MG63 (cell line): ENCODE measurements around the gene HEATR5B. TPM values are rescaled to one million over a fixed set of nuclear protein-coding genes. Genes with fewer than 3 reads are reported as not detected.

Experiments
- DNase-seq: peaks from one replicate; pipeline ENCODE4 v3.0.0-alpha.2; 2020
- H3K27me3 ChIP-seq: fragments of 250-450 bp; sonication (Bioruptor Pico); 2 replicates; pipeline ENCODE4 v1.5.1; 2020; ENCODE audit warnings: mild to moderate bottlenecking, moderate library complexity
- H3K36me3 ChIP-seq: fragments of 250-450 bp; sonication (Bioruptor Pico); 2 replicates; pipeline ENCODE4 v1.5.1; 2020; ENCODE audit warnings: mild to moderate bottlenecking, moderate library complexity
- H3K4me3 ChIP-seq: fragments of 250-450 bp; sonication (Bioruptor Pico); 2 replicates; pipeline ENCODE4 v1.5.1; 2020; ENCODE audit warnings: mild to moderate bottlenecking, moderate library complexity
- H3K9me3 ChIP-seq: fragments of 250-450 bp; sonication (Bioruptor Pico); 2 replicates; pipeline ENCODE4 v1.5.1; 2020; ENCODE audit warnings: mild to moderate bottlenecking, moderate library complexity
- total RNA-seq: library from RNA; depleted of rRNA; stranded (reverse); fragments of >200 nt; shearing (Covaris generic); gene quantifications from 2 replicates; pipeline ENCODE4 v1.2.3, GENCODE V29; 2014; ENCODE audit warnings: low replicate concordance

The HEATR5B gene
- total RNA-seq, 1 experiment from 2014 or later = 3.5 TPM

DNA sequence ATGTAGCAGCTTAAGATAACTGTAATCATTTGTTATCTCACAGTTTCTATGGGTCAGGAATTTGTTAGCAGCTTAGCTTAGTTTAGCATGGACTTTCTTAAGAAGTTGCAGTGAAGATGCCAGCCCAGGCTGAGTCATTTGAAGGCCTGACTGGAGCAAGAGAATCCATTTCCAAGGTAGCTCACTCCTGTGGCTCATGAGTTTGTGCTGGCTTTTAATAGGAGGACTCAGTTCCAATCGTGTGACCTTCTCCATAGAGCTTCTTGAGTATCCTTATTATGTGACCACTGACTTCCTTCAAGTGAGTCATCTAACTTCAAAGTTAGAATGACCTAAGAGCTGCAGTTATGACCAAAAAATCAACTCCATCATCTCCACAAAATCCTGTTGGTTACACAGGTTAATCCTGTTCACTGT, 1.6 kb upstream of the HEATR5B start:
- peaks cover 29% of the 10 kb centered on the region for H3K36me3 ChIP-seq
- peak; percentile 28 for DNase-seq
- no peaks in the 10 kb centered on the region for H3K27me3 ChIP-seq
- no peak overlapping the region for H3K4me3 ChIP-seq
- no peaks in the 10 kb centered on the region for H3K9me3 ChIP-seq

DNA sequence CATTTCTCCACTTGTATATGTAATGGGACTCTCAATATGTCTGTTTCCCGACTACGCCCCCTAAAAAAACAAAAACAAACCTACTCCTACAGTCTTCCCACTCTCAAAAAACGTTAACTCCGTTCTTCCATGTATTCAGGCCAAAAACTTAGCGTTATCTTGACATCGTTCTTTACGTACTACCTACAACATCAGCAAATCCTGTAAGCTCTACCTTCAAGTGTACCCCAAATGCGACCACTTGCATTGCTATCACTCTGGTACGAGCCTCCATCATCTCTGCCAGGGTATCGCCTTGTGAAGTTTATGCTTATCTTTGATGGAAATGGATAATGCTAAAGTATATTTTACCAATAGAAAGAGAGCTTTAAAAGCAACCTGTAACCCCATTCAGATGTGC, 625 bp upstream of the HEATR5B start:
- H3K9me3 ChIP-seq = no peaks in the 10 kb centered on the region
- no peak for DNase-seq
- no peaks in the 10 kb centered on the region for H3K27me3 ChIP-seq
- peak overlapping the region; percentile 97 for H3K4me3 ChIP-seq
- H3K36me3 ChIP-seq = peaks cover 26% of the 10 kb centered on the region

DNA sequence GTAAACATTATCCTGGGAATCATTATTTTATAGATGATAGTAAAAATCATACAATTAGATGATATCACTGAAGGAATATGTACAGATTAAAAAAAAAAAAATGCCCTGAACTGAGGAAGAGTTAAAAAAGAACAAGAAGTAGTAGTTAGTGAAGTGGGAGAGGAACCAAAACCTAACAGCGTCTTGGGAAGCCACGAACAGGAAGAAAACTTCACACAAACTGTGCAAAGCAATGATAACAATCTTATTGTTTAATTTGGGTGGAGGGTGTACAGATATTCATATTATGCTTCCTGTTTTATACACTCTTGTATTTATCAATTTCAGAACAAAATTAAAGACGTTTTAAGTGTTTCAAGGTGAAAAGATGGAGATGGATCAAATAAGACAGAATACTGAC, 3.5 kb downstream of the HEATR5B start:
- peaks cover 26% of the 10 kb centered on the region for H3K36me3 ChIP-seq
- H3K4me3 ChIP-seq = no peak overlapping the region
- H3K9me3 ChIP-seq = no peaks in the 10 kb centered on the region
- DNase-seq = no peak
- no peaks in the 10 kb centered on the region for H3K27me3 ChIP-seq

DNA sequence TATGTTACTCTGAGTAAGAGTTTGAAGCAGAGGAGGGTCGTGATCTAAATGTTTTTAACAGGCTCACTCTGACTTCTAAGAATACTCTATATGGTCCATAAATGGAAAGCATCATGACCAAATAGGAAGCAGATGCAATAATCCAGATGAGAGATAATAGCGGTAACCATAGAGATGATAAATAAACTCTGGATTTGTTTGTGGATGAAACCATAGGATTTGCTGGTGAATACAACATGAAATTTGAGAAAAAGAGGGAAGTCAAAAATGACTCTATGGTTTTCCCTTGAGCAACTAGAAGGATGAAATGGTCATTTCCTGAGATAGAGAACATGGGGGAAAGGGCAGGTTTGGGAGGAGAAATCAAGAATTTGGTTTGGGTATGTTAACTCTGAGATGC, 3.9 kb downstream of the HEATR5B start:
- peaks cover 26% of the 10 kb centered on the region for H3K36me3 ChIP-seq
- no peaks in the 10 kb centered on the region for H3K27me3 ChIP-seq
- no peaks in the 10 kb centered on the region for H3K9me3 ChIP-seq
- DNase-seq = no peak
- no peak overlapping the region for H3K4me3 ChIP-seq

DNA sequence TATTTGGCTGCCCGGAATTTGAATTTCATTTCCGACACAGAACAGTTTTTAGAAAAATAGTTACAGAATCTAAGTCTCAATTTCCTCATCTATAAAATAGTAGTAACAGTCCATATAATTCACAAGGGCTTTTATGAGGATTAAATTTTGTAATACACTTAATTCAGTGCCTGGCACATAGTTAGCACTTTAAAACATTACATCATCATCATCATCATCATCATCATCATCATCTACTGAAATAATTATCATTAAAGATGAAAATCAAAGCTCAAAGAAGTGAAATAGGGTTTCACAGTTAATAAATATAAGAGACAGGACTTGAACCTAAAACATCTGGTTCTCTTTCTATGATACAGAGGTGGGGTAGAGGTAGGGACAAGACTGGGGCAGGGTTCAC, 13.2 kb downstream of the HEATR5B start:
- Histone ChIP-seq H3K27me3 (no peaks in the 10 kb centered on the region), H3K36me3 (peaks cover 35% of the 10 kb centered on the region), H3K4me3 (no peak overlapping the region)

DNA sequence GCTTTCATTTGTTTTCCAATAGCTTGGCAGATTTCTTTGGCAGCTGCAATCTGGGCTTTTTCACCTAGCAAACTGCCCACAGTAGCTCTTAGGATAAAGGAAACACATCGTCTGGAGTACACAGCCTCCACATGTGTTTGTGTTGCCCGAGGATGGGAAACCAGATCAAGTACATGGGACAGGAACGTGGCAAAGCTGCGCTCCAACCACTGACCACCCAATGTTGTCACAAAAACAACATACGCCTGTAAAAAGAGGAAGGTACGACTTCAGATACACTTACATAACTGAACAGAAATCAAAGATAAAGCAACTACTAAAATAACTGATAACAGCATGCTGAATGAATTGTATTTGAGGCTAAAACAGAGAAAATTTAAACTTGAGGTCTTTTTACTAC, 15.5 kb downstream of the HEATR5B start:
- peaks cover 36% of the 10 kb centered on the region for H3K36me3 ChIP-seq
- H3K27me3 ChIP-seq = no peaks in the 10 kb centered on the region
- DNase-seq = no peak
- no peak overlapping the region for H3K4me3 ChIP-seq
- H3K9me3 ChIP-seq = no peaks in the 10 kb centered on the region

More for the DNA sequence above, 13.2 kb downstream of the HEATR5B start:
- no peak for DNase-seq
- no peaks in the 10 kb centered on the region for H3K9me3 ChIP-seq

DNA sequence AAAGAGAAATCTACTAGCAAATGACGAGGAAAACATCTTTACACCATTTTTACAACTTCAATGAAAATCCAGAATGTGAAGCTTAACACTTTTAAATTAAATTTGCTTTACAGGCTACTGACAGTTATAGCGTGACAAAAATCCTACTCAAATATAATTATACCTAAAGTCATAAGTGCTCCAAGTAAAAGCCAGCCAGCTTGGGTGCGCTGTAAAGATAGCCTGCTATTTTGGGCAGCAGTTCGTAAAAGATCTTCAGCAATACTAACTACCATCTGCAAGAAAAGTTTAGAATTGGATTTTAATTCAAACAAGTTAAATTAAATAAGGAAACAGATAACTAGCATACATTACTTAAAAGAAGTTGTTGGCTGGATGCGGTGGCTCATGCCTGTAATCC, 22.4 kb downstream of the HEATR5B start:
- H3K36me3 ChIP-seq = peaks cover 30% of the 10 kb centered on the region

DNA sequence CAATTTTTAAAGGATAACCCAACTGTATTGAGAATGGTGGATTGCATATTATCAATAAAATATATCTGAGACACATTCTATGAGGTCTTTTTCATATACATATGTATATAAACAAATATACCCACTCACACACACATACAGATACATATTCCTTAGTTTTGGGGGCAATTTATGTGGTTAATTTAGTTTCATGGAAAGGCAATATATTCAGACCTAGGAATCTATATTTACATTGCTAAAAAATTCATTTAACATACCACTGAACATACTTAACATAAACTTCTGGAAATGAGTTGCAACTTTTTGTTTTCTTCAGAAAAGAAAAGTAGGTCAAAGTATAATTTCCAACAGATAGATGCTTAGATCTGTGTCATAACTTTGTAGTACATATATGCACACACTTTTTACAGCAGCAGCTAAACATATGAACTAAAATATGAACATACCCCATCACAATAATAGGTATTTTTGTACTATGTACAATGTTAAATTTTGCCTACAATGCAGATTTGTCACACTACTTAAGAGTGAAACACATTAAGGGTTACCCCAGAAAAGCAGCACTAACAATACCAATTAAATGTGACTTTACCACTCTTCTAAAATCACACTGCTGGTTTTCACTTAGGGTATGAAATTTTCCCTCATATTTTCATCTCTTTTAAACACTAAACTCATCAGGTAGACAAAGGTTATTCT, 23.0 kb downstream of the HEATR5B start:
- Histone ChIP-seq H3K36me3 (peaks cover 28% of the 10 kb centered on the region), H3K27me3 (no peaks in the 10 kb centered on the region), H3K9me3 (no peaks in the 10 kb centered on the region), H3K4me3 (no peak overlapping the region)
- DNase-seq = no peak

More for the DNA sequence above, 22.4 kb downstream of the HEATR5B start:
- no peak for DNase-seq
- H3K27me3 ChIP-seq = no peaks in the 10 kb centered on the region
- H3K4me3 ChIP-seq = no peak overlapping the region
- no peaks in the 10 kb centered on the region for H3K9me3 ChIP-seq

DNA sequence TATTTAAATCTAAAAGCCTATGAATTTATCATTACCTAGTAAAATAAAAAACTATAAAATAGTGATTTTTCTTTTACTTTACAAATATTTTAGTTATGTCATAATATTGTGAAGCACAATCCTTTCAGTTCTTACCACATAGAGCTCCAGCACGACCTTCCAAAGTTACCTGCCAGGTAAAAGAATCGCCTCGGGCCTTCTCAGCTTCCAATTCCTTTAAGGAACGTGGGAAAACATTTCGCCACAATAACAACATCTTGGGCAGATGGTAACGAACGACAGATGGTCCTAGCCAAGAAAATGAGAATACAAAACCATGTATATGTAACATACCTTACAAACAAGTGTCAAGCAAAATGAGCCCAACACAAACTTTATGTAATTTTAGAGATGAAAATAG, 23.7 kb downstream of the HEATR5B start:
- H3K9me3 ChIP-seq = no peaks in the 10 kb centered on the region
- peaks cover 30% of the 10 kb centered on the region for H3K36me3 ChIP-seq
- no peak for DNase-seq
- no peaks in the 10 kb centered on the region for H3K27me3 ChIP-seq
- H3K4me3 ChIP-seq = no peak overlapping the region

DNA sequence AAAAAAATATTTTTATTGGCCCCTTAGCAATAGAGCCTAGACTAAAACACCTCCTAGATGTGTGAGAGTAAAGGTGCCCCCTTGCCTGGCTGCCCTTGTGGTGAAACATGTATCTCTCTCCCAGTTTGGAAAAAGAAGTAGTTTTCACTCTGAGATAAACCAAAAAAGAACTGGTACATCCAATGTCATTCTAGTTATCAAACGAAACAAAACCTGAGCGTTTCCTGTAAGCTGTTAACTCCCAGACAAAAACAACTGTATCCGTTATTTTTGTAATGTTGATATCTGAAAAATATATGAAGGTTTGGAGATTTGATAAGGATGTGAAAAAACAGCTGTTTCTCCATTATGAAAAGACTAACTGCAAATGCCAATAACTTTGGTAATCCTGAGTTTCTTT, 24.3 kb downstream of the HEATR5B start:
- no peak for DNase-seq
- no peak overlapping the region for H3K4me3 ChIP-seq
- H3K27me3 ChIP-seq = no peaks in the 10 kb centered on the region
- H3K9me3 ChIP-seq = no peaks in the 10 kb centered on the region
- H3K36me3 ChIP-seq = peaks cover 31% of the 10 kb centered on the region

DNA sequence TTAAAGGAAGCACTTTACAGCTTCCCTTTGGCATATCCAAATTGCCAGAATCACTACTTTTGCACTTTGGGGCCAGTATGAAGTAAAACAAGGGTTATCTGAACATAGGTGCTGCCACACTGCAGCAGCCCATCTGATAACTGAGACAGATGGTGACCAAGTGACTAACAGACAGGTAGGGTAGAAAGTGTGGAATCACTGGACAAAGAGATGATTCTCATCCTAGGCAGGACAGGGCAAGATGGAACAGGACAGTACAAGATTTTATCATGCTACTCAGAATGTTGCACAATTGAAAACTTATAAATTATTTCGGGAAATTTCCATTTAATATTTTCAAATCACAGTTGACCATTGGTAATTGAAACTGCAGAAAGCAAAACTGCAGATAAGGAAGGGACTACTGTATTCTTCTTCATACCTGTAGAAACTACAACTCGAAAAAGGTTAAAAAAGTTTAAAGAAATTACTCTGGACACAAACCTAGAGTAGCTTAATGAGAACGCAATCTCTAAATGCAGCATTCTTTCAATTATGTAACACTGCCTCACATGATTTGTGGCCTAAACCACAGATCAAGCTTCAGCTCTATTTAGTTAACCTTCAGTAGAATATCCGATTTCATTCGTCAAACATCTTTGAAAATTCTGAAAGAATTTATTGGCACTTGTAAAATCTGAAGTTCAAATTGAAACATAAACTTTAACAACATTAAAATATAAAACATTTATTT, 31.4 kb downstream of the HEATR5B start:
- H3K27me3 ChIP-seq = no peaks in the 10 kb centered on the region
- no peaks in the 10 kb centered on the region for H3K9me3 ChIP-seq
- H3K4me3 ChIP-seq = no peak overlapping the region
- peaks cover 32% of the 10 kb centered on the region for H3K36me3 ChIP-seq
- DNase-seq = no peak

DNA sequence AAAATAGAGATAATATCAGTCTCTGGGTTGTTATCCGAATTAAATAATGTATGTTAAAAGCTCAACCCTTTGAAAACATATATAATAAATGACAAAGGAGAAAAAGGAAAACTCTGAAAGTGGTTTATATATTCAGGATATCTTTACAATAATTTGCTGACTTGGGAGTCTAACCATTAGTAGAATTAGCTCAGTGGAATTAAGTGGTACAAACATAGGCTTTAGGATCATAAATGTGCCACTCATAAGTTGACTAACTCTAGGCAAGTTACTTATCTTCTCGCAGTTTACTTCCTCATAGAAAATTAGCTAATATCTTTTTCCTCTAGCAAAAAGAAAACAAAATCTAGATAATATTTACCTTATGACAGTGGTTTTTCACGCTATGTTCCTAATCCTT, 44.6 kb downstream of the HEATR5B start:
- Histone ChIP-seq H3K36me3 (peaks cover 8% of the 10 kb centered on the region), H3K27me3 (no peaks in the 10 kb centered on the region), H3K9me3 (no peaks in the 10 kb centered on the region), H3K4me3 (no peak overlapping the region)
- DNase-seq = no peak

DNA sequence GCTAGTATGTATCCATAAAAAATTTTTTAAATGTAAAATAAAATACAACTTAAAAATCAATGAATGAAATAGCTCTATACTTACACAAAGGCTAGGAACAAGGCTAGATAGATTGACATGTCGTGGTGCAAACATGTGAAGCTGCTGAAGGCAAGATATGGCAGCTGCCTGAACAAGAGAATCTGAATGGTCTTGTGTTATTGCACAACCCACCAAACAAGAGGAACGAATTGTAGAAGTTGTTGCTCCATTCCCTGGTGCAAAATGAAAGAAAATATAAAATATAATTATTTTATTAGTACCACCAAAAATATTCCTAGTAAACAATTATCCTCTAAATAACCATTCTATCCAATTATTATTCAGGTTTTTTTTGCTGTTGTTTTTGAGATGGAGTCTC, 46.4 kb downstream of the HEATR5B start:
- Histone ChIP-seq H3K36me3 (peaks cover 8% of the 10 kb centered on the region), H3K9me3 (no peaks in the 10 kb centered on the region), H3K4me3 (no peak overlapping the region), H3K27me3 (no peaks in the 10 kb centered on the region)
- no peak for DNase-seq

DNA sequence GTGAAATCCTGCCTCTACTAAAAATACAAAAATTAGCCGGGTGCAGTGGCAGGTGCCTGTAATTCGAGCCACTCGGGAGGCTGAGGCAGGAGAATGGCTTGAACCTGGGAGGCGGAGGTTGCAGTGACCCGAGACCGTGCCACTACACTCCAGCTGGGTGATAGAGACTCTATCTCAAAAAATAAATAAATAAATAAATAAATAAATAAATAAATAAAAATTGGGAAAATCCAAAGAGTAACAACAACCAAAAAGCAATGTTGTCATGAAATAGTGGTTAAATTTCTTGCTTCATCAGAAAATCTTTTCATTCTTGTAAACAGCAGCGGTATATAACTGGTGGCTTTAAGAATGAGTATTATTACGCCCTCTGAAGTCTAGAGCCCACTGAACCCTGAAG, 54.4 kb downstream of the HEATR5B start:
- no peaks in the 10 kb centered on the region for H3K9me3 ChIP-seq
- DNase-seq = no peak
- no peak overlapping the region for H3K4me3 ChIP-seq
- H3K36me3 ChIP-seq = peaks cover 30% of the 10 kb centered on the region
- H3K27me3 ChIP-seq = no peaks in the 10 kb centered on the region

DNA sequence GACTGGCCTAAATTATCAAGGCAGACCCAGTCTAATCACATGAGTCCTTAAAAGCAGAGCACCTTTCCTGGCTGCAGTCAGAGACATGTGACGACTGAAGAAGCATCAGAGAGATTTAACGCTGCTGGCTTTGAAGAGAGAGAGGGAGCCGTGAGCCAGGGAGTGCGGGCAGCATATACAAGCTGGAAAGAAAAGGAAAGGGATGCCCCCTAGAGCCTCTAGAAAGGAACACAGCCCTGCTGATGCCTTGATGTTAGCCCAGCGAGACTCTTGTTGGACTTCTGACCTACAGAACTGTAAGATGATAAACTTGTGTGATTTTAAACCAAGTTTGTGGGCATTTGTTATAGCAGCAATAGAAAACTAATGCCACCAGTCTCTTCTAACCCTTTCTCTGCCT, 58.1 kb downstream of the HEATR5B start:
- Histone ChIP-seq H3K27me3 (no peaks in the 10 kb centered on the region), H3K4me3 (no peak overlapping the region), H3K9me3 (no peaks in the 10 kb centered on the region), H3K36me3 (peaks cover 33% of the 10 kb centered on the region)
- no peak for DNase-seq

DNA sequence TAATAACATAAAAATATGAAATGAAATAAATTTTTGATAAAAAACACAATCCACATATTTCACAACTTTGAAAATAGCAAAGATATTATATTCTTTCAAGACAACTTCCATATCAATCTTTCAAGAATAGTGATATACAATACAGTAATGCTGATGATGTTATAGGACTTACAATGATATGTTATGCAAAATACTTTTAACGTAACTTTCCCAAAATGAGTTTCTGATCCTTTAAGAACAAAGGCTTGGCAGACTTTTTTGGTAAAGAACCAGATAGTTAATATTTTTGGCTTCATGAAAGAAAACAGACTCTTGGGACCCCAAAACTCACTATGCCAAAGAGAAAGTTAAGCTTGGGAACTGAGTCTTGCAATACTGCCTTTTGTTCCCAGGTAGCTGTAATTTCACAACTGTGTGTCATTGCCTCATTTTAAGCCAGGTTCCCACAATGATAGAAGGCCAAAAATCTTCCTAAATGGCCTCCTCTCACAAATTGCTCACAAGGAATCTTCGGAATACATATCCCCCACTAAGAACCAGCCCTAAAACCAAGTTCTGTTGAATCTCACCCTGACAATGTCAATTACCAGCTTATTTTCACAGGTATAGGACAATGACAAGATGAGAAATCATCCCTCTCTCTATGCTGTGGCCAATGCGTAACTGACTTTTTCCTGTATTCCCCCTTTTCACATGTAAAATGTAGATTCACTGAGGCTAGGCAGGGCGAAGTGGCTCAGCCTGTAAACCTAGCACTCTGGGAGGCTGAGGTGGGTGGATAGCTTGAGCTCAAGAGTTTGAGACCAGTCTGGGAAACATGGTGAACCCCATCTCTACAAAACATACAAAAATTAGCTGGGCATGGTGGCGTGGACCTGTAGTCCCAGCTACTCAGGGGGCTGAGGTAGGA, 63.0 kb downstream of the HEATR5B start:
- Histone ChIP-seq H3K36me3 (peaks cover 33% of the 10 kb centered on the region), H3K9me3 (no peaks in the 10 kb centered on the region), H3K4me3 (no peak overlapping the region), H3K27me3 (no peaks in the 10 kb centered on the region)
- DNase-seq = no peak

DNA sequence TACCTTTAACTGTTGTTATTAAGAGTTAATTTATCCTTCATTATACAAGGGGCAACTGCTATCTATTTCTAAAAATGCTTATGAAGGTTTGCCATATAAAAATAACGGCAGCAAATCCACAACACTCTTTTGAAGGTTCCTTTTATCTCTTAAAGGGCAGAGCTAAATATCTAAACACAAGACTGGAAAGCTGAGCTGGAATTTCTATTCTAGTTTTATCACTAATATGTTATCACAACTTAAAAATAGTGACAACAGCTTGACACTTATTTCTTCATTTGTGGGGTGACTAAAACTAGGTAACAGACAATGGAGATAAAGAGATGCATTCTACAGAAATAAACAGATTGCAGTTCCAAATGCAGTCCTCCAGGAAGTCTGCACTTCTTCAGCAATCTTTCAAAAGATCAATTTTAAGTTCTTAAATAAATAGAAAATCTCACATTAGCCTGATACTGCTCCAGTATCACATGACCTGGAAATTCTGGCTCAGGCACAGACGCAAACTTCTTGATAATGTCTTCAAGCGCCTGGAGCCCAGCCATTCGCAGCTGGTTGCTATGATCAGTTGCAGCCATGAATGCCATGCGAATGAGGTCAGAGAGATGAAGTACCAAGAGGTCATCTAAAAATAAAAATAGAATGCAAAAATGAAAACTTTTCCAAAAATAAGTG, 63.8 kb downstream of the HEATR5B start:
- no peak for DNase-seq
- H3K36me3 ChIP-seq = peaks cover 25% of the 10 kb centered on the region
- no peak overlapping the region for H3K4me3 ChIP-seq
- no peaks in the 10 kb centered on the region for H3K27me3 ChIP-seq
- no peaks in the 10 kb centered on the region for H3K9me3 ChIP-seq
